OCI-LY7 (cell line): ENCODE results near the gene MYO9B. TPM values are rescaled to one million over a fixed set of nuclear protein-coding genes. Genes with fewer than 3 reads are reported as not detected.
A peak's percentile ranks its signal among the peaks of the same experiment; 100 is the strongest.

Experiments used
- BruUV-seq: library from RNA; stranded (reverse); fragments of 400-500 nt; replicated peaks from 2 replicates; lab custom pipeline; 2021; lab: Mats Ljungman, UMichigan
- CTCF ChIA-PET: fragments of 300-600 bp; sonication (Branson Sonifier 250); formaldehyde crosslinking; loops from one replicate; lab custom pipeline; 2022; ENCODE audit warnings: antibody characterized with exemption; ENCODE audit not compliant: unreplicated experiment; lab: Charles Lee
- POLR2A ChIA-PET: fragments of 300-600 bp; sonication (Branson Sonifier 250); formaldehyde crosslinking; loops from one replicate; lab custom pipeline; 2022; ENCODE audit warnings: antibody characterized with exemption; lab: Charles Lee
- DNase-seq: peaks from one replicate; pipeline ENCODE4 v3.0.0-alpha.2; 2015; ENCODE audit warnings: low spot score
- H2AFZ ChIP-seq: fragments of 200-600 bp; sonication (generic), shearing (Covaris generic); 2 replicates; pipeline ENCODE4 v1.6.1; 2014; ENCODE audit warnings: mild to moderate bottlenecking, antibody characterized with exemption, low read length, moderate library complexity
- H3K27ac ChIP-seq: fragments of 200-600 bp; sonication (generic); 2 replicates; pipeline ENCODE4 v1.5.1; 2014; ENCODE audit warnings: mixed run types, low read depth, mild to moderate bottlenecking, moderate library complexity, low read length, inconsistent platforms; ENCODE audit not compliant: poor library complexity, severe bottlenecking
- H3K36me3 ChIP-seq: fragments of 200-600 bp; sonication (generic); 2 replicates; pipeline ENCODE4 v1.6.1; 2014; ENCODE audit warnings: mild to moderate bottlenecking, antibody characterized with exemption, low read length, moderate library complexity, mixed read lengths; ENCODE audit not compliant: insufficient read depth
- H3K4me1 ChIP-seq: fragments of 200-600 bp; sonication (generic); 2 replicates; pipeline ENCODE4 v1.5.1; 2014; ENCODE audit warnings: mild to moderate bottlenecking, low read length; ENCODE audit not compliant: insufficient read depth, poor library complexity, severe bottlenecking
- H3K4me2 ChIP-seq: fragments of 200-600 bp; sonication (generic); 2 replicates; pipeline ENCODE4 v1.6.1; 2014; ENCODE audit warnings: mild to moderate bottlenecking, low read length
- H3K4me3 ChIP-seq: fragments of 200-600 bp; sonication (generic); 2 replicates; pipeline ENCODE4 v1.5.1; 2014; ENCODE audit warnings: mild to moderate bottlenecking, low read depth, low read length; ENCODE audit not compliant: poor library complexity, severe bottlenecking
- H3K79me2 ChIP-seq: fragments of 200-600 bp; sonication (generic); 2 replicates; pipeline ENCODE4 v1.6.1; 2016; ENCODE audit warnings: low read depth, mild to moderate bottlenecking, low read length, moderate library complexity, mixed read lengths; ENCODE audit not compliant: insufficient read depth
- H3K9me2 ChIP-seq: fragments of 200-600 bp; sonication (generic); 2 replicates; pipeline ENCODE4 v1.6.1; 2016; ENCODE audit warnings: mild to moderate bottlenecking, low read length, mixed read lengths; ENCODE audit not compliant: insufficient read depth
- H3K9me3 ChIP-seq: fragments of 200-600 bp; sonication (generic); 2 replicates; pipeline ENCODE4 v1.6.1; 2014; ENCODE audit warnings: mild to moderate bottlenecking, mixed run types, low read length, mixed read lengths
- H4K20me1 ChIP-seq: fragments of 200-600 bp; sonication (generic); 2 replicates; pipeline ENCODE4 v1.6.1; 2014; ENCODE audit warnings: mild to moderate bottlenecking, antibody characterized with exemption, low read length, moderate library complexity, mixed read lengths; ENCODE audit not compliant: insufficient read depth
- CTCF ChIP-seq: fragments of 200-600 bp; sonication (generic); conservative IDR thresholded peaks from 2 replicates; pipeline ENCODE4 v1.5.1; 2014; ENCODE audit warnings: mild to moderate bottlenecking, antibody characterized with exemption, low read length, moderate library complexity, mixed read lengths
- EZH2phosphoT487 ChIP-seq: fragments of 200-600 bp; sonication (generic); IDR thresholded peaks from 2 replicates; pipeline ENCODE4 v1.6.1; 2018; ENCODE audit warnings: low read depth, borderline replicate concordance, mild to moderate bottlenecking, mixed run types, antibody characterized with exemption, low read length, moderate library complexity, mixed read lengths
- intact Hi-C: fragments of 100-400 bp; cut with micrococcal nuclease; formaldehyde crosslinking; loops from one replicate; pipeline ENCODE4 v1.10.0; 2022; ENCODE audit not compliant: unreplicated experiment
- total RNA-seq, 2 experiments: library from RNA; depleted of rRNA in 1 of 2; stranded (reverse); fragments of >200 nt in 1 of 2; shearing (Covaris generic) in 1 of 2; gene quantifications; 2 replicates each; pipeline ENCODE4 v1.2.3, GENCODE V29; 2014 to 2022

MYO9B gene
- total RNA-seq, 2 experiments from 2014 or later = 74.7 to 150 TPM

DNA sequence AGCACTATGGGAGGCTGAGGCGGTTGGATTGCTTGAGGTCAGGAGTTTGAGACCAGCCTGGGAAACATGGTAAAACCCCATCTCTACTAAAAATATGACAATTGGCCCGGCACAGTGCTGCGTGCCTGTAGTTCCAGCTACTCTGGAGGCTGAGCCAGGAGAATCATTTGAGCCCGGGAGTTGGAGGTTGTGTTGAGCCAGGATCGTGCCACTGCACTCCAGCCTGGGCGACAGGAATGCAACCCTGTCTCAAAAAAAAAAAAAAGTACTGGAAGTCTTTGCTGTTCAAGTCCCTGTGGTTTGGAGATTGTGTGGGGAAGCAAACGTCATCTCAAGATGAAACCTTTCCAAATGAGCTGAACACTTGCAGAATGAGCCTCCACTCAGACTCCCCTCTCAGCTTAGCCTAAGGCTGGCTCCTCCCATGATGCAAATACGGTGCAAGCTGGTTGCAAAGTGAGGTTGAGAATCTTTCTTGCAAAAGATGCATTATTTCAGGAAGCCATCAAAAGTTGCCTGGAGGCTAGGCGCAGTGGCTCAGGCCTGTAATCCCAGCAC is 46.2 kb downstream of the MYO9B start:
- ChIA-PET CTCF (interaction anchor here (0.6 kb wide), 1 partner anchor 61 kb away, joined by 4 read pairs; no protein-coding TSS in a partner anchor), POLR2A (interaction anchor here (0.9 kb wide), 1 partner anchor 16 kb away, joined by 3 read pairs; no protein-coding TSS in a partner anchor)
- Histone ChIP-seq H3K27ac (no peak overlapping the region), H3K9me3 (no peaks in the 10 kb centered on the region), H2AFZ (no peak overlapping the region), H3K4me2 (no peak overlapping the region), H3K79me2 (peaks cover 8% of the 10 kb centered on the region; the same call in 1 of the 2 replicates), H3K4me3 (no peak overlapping the region), H3K9me2 (no peaks in the 10 kb centered on the region), H3K4me1 (peaks cover 42% of the 10 kb centered on the region), H3K36me3 (peaks cover 27% of the 10 kb centered on the region), H4K20me1 (no peaks in the 10 kb centered on the region)
- no TSS peak for BruUV-seq
- DNase-seq = no peak
- intact Hi-C loops = no loop called here
- TF ChIP-seq EZH2phosphoT487 (no peak), CTCF (no peak)

- Histone ChIP-seq H3K4me3 (no peak overlapping the region), H3K4me1 (peaks cover 47% of the 10 kb centered on the region), H3K36me3 (peaks cover 38% of the 10 kb centered on the region), H2AFZ (no peak overlapping the region), H3K79me2 (peaks cover 6% of the 10 kb centered on the region; the same call in 1 of the 2 replicates), H3K9me3 (no peaks in the 10 kb centered on the region), H3K4me2 (no peak overlapping the region), H4K20me1 (no peaks in the 10 kb centered on the region), H3K27ac (peak overlapping the region; percentile 13), H3K9me2 (no peaks in the 10 kb centered on the region)
- ChIA-PET POLR2A (interaction anchor here (0.6 kb wide), 1 partner anchor 115 kb away, joined by 3 read pairs; no protein-coding TSS in a partner anchor), CTCF (no interaction called here)
- intact Hi-C loops = no loop called here
- no TSS peak for BruUV-seq
- TF ChIP-seq CTCF (no peak), EZH2phosphoT487 (no peak)
- DNase-seq = no peak
These were observed 47.5 kb downstream of the MYO9B start for GRCh38 chr19:17123041-17123440.

DNA sequence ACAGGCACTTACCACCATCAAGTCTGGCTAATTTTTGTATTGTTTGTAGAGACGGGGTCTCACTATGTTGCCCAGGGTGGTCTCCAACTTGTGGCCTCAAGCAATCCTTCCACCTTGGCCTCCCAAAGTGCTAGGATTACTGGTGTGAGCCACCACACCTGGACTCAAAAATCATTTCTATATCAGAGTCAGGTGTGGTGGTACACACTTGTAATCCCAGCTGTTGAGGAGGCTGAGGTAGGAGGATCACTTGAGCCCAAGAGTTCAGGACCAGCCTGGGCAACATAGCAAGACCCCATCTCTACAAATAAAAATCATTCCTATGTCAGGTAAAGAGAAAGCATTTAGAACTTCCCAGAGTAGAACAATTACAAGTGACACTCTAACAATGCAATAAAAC is 48.4 kb downstream of the MYO9B start:
- Histone ChIP-seq H3K4me1 (peaks cover 47% of the 10 kb centered on the region), H3K36me3 (peaks cover 42% of the 10 kb centered on the region), H3K4me3 (no peak overlapping the region), H3K27ac (peak overlapping the region; percentile 90), H3K9me3 (no peaks in the 10 kb centered on the region), H3K79me2 (peaks cover 6% of the 10 kb centered on the region; the same call in 1 of the 2 replicates), H4K20me1 (no peaks in the 10 kb centered on the region), H3K4me2 (no peak overlapping the region), H3K9me2 (no peaks in the 10 kb centered on the region), H2AFZ (no peak overlapping the region)
- ChIA-PET CTCF (no interaction called here), POLR2A (no interaction called here)
- intact Hi-C loops = no loop called here
- no peak for TF ChIP-seq CTCF
- BruUV-seq = no TSS peak
- no peak for DNase-seq
